Activated CD8-positive, alpha-beta memory T cell treated with anti-CD3 and anti-CD28 coated beads, Interleukin-2, amount 50 U/mL, for 1 hour (primary cell): ENCODE measurements around the gene BMF.
"Not testable (repeated sequence)": the region's sequence is repeated elsewhere in the genome, so short reads cannot be mapped to it uniquely, and the experiment has no call there.

Experiments
- DNase-seq: peaks from one replicate; pipeline ENCODE4 v3.0.0-alpha.2; 2020; ENCODE audit errors: extremely low read depth

BMF gene

DNA sequence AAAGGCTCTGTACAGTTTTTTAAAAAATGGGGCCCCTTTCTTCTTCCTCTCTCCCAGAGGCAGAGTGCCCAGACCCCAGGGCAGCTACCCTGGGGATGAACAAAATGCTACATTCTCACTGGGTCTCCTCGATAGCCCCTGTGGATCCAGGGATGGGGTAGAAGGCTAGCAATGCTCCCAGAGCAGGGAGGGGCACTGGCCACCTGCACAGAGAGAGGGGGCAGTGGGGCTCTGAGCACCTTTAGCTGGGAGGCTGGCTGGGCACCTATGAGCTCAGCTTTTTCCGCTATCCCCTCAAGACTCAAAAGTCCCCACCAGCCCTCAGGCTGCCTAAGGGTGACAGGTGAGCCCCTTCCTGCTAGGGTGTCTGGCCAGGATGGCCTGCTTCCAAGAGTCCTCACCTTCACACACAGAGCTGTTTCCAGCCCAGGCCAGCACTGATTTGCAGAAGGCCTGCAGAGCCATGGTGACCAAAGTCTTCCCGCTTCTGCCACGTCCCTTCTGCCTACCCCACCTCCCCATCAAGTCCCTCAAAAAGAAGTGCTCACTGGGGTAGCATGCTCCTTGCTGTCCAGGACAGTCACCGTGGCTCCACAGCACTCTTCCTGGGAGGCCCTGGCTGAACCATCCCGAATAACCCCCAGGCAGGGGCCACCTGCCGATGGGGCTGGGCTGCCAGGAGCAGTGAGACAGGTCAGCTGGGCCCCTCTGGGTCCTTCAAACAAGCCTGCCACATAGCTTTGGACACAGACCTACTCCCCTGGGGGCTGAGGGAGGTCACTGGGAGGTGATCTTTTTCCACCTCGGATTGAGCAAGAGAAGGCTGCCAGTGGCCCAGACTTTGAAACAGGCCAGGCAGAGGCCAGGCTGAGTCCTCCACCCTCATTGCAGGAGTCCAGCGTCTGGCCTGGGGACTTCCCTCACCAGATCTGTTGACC lies 20.4 kb downstream of the BMF start:
- DNase-seq, result no peak

DNA sequence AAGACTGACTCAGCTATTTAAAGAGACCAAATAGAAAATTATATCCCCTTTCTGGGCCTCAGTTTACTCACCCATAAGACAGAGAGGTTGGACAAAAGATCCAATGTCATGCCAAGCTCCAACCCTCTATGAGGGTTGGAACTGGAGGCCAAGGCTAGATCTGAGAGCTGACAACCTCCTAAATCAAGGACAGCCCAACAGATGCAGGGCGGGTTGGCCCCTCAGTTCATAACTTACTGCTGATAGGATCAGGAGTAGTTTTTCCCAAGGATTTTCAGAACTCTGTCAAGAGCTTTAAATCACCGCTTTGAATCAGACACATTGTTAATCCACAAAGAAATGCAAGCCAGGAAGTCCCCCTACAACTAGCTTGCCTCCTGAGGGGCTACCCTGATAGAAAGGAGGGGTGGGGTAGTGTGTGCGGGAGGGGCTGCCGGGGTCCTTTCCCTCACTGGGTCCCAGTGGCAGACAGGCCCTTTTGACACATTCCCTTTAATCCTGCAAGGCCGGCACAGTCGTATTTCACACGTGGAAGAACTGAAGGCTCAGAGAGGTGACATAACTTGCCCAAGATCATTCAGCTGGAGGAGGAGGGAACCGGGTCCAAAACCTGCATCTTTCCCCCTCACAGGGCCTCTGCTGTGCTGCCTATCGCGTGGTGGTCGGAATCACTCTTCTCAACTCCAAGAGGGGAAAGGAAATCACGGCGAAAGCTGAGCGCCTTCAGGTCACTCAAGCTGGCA lies 21.4 kb downstream of the BMF start:
- DNase-seq, result no peak

GRCh38 chr15:40085266-40085665 lies 23.4 kb downstream of the BMF start:
- no peak for DNase-seq

- DNase-seq, result no peak
These were observed 24.0 kb downstream of the BMF start for GRCh38 chr15:40084650-40085049.

DNA sequence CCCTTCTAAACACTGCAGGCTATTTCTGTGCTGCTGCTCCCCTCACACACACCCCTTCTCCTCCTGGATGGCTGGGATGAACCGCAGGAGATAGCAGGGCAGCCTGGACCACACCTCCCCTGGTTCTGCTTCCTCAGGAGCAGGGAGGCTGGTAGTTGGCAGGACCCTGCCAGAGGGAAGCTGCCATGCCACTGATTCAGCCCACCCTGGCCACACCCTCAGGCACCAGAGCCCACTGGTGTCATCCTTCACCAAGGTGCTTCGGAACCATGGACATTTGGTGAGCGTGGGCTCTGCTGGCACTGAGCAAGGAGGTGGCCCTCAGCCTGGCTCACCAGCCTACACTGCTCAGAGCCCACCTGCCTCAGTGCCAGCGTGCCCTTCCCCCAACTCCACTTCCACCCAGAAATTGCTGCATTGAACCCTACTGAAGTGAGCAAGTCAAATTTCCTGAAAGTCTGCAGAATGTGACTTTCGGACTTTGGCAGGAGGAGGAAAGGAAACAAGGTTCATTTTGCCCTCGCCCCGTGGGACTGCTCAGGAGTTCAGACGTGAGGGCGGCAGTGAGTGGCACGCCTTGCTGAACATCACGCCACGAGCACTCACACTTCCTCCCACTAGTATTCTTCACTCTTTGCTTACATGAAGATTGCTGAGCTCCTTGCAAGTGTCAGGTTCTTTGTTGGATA lies 26.3 kb downstream of the BMF start:
- no peak for DNase-seq

- no peak for DNase-seq
These were observed 26.9 kb downstream of the BMF start for GRCh38 chr15:40081691-40082194.

GRCh38 chr15:40080847-40081246 lies 27.8 kb downstream of the BMF start:
- DNase-seq, result no peak

DNA sequence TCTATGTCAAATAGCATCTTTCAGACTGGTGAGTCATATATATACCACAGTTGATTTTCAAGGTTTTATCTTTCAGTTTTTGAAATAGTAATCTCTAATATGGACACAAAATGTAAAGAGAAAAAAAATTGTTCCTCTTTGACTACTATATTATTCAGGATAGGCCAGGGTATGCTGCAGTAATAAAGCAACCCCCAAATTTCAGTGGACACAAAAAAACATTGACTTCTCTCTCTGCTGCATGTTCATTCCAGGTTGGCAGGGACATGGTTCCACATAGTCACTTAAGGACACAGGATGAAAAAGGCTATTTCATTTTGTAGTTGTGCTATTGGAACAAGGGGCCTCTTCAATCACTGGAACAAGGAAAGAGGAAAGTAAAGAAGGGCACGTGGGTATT lies 28.6 kb downstream of the BMF start:
- DNase-seq, result no peak

DNA sequence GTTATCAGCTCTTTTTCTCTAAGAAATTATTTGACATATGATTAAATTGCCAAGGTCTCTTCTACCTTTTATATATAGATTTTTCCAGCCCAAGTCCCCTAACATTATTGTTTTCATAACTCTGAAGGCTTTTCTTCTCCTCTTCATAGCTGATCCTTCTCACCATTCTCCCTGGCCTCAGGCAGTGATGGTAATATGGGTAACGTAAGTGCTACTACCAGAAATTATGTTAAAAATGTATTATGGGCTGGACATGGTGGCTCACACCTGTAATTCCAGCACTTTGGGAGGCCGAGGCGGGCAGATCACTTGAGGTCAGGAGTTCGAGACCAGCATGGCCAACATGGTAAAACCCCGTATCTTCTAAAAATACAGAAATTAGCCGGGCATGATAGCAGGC lies 29.2 kb downstream of the BMF start:
- no peak for DNase-seq

GRCh38 chr15:40075298-40076044 lies 33.2 kb downstream of the BMF start:
- DNase-seq, result no peak

DNA sequence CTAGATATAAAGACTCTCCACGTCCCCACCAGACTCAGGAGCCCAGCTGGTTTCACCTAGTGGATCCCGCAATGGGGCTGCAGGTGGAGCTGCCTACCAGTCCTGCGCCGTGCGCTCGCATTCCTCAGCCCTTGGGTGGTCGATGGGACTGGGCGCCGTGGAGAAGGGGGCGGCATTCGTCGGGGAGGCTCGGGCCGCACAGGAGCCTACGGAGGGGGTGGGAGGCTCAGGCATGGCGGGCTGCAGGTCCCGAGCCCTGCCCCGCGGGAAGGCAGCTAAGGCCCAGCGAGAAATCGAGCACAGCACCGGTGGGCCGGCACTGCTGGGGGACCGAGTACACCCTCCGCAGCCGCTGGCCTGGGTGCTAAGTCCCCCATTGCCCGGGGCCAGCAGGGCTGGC lies 34.0 kb downstream of the BMF start:
- DNase-seq, result not testable (repeated sequence)

- not testable (repeated sequence) for DNase-seq
These were observed 34.8 kb downstream of the BMF start for GRCh38 chr15:40073716-40074490.

DNA sequence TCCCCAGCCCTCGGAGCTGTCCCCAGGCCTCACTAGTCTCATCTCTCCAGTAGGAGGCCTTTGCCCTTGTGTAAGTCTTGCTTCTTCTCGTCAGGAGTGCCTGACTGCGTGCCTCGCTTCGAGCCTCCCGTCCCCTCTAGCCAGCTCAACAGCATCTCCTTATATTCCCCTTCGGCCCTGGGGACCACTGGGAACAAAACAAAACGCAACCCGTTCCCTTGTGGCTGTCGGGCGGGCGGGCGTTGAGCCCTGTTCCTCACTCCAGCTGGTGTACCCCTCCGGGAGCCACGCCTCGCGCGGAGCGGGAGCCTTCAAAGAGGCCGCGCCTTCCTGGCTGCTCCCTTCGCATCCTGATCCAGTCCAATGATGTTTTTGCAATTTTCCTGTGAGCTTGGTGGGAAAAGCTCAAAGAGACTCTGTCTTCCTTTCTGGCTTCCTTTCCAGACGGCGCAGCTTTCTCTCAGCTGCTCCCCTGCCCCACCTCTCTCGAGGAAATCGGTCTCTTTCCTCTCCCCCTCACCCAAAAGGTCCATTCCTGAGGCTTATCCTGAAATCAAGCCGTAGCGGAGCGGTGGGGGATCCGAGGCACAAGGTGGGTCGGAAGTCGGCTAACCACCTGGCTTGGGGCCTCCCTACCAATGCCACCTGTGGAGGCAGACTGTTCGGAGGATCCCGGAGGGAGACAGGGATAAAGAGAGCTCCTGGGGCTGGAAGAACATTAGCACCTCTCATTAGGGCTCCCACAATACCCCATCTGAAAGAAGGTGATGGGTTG lies 36.3 kb downstream of the BMF start:
- no peak for DNase-seq

DNA sequence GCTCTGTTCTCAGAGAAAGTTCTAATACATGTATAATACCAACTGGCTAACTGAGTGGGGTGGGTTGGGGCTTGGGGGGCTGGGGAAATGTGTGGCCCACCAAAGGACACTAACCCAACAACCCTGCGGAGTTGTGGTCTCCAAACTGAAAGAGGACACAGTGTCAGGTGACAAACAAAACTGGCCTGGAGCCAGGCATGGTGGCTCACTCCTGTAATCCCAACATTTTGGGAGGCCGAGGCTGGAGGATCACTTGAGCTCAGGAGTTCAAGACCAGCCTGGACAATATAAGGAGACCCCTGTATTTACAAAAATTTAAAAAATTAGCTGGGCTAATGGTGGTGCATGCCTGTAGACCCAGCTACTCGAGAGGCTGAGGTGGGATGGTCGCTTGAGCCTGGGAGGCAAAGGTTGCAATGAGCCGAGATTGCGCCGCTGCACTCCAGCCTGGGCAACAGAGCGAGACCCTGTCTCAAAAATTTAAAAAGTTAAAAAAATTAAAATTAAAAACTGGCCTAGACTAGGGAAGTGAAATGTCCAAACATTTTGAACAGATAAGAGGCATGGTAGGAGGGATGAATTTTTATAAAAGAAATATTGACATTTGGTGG lies 38.0 kb downstream of the BMF start:
- no peak for DNase-seq

- DNase-seq, result no peak
These were observed 38.5 kb downstream of the BMF start for GRCh38 chr15:40070166-40070557.

DNA sequence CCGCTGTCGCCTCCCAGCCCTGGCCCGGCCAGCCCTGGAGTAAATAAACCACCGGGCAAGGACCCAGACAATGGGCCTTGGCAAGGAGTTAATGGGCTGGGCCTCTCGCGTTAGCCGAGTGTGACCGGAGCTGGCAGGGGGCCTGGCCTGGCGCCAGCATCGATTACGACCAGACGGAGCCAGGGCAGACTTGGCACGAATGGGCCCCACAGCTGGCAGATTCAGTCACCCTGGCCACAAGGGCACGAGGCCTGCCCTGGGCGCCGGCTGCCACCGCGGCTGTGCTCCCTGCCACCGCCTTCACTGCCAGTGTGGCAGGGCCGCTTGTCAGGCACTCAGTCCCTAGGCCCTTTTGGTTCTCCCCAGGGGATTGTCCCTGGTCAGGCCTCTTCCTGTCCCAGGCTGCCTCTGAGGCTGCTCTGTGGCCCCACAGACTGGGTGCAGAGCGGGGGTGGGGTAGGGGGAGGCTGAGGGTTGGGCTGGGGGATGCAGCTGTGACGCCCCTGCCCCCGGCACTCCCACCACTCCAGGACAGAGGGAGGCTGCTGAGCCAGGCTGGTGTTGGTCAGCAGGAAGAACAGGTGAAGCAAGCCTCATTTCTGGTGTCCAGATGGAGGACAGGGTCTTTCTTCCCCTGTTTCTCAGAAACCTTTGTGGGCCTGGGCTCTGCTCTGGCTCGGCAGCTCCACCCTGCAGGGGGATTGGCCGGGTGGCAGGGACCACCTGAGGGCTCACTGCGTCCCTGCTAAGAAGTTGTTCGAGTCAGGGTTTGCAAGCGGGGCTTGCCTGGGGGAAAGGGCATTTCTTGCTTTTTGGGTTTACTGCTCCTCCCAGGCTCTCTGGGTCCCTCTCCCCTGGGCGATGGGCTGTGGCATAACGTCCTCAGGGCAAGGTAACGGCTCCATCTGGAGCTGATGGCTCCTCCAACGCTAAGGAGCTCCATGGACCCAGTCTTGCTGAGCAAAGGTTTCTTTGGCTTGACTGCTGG lies 39.2 kb downstream of the BMF start:
- no peak for DNase-seq

- no peak for DNase-seq
These were observed 40.6 kb downstream of the BMF start for GRCh38 chr15:40067921-40068624.

- DNase-seq, result no peak
These were observed 42.1 kb downstream of the BMF start for GRCh38 chr15:40066589-40066988.
